IMR-90 (cell line): ENCODE results near the gene ANTXR2.

ENCODE experiments used
- BHLHE40 ChIP-seq: fragments of 150-350 bp; IDR thresholded peaks from 2 replicates; pipeline ENCODE4 v1.6.1; 2016; ENCODE audit warnings: mild to moderate bottlenecking, low read depth, low read length
- SMC3 ChIP-seq: fragments of 150-350 bp; IDR thresholded peaks from 2 replicates; pipeline ENCODE4 v1.6.1; 2016; ENCODE audit warnings: low read depth, mild to moderate bottlenecking, antibody characterized with exemption, low read length, moderate library complexity
- TF ChIP-seq, protein P1 (sequence below): conservative IDR thresholded peaks from 2 replicates; pipeline ENCODE4 v1.5.1; 2012; ENCODE audit warnings: mild to moderate bottlenecking, low read depth, low read length, improper control_type of control experiment

DNA sequence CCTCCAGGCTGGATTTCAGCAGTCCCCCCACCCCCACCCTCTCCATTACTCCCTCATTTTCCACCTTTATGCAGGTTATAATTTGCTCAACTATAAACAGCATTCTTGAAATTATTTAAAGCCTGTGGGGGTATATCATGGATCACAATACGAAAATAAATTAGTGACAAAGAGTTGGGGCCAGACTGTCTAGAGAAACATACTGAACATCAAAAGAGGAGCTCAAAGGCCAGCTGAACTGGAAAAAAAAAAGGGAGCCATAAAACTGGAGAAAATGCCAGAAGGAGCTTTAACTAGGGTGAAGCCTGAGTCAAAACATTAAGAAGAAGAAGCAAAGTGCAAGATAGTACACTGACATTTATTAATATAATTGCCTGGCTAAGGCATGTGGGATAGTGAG is 137.8 kb downstream of the ANTXR2 start:
- TF ChIP-seq, protein P1, sequence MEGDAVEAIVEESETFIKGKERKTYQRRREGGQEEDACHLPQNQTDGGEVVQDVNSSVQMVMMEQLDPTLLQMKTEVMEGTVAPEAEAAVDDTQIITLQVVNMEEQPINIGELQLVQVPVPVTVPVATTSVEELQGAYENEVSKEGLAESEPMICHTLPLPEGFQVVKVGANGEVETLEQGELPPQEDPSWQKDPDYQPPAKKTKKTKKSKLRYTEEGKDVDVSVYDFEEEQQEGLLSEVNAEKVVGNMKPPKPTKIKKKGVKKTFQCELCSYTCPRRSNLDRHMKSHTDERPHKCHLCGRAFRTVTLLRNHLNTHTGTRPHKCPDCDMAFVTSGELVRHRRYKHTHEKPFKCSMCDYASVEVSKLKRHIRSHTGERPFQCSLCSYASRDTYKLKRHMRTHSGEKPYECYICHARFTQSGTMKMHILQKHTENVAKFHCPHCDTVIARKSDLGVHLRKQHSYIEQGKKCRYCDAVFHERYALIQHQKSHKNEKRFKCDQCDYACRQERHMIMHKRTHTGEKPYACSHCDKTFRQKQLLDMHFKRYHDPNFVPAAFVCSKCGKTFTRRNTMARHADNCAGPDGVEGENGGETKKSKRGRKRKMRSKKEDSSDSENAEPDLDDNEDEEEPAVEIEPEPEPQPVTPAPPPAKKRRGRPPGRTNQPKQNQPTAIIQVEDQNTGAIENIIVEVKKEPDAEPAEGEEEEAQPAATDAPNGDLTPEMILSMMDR, result no peak
- TF ChIP-seq BHLHE40, result no peak
- no peak for TF ChIP-seq SMC3
